ENCODE data around the gene STK35. TPM values are rescaled to one million over a fixed set of nuclear protein-coding genes. Genes with fewer than 3 reads are reported as not detected.

Gene STK35
- total RNA-seq, 4 donors from 2014 or later, result 15.6 to 20.3 (median 17.9) TPM

DNA sequence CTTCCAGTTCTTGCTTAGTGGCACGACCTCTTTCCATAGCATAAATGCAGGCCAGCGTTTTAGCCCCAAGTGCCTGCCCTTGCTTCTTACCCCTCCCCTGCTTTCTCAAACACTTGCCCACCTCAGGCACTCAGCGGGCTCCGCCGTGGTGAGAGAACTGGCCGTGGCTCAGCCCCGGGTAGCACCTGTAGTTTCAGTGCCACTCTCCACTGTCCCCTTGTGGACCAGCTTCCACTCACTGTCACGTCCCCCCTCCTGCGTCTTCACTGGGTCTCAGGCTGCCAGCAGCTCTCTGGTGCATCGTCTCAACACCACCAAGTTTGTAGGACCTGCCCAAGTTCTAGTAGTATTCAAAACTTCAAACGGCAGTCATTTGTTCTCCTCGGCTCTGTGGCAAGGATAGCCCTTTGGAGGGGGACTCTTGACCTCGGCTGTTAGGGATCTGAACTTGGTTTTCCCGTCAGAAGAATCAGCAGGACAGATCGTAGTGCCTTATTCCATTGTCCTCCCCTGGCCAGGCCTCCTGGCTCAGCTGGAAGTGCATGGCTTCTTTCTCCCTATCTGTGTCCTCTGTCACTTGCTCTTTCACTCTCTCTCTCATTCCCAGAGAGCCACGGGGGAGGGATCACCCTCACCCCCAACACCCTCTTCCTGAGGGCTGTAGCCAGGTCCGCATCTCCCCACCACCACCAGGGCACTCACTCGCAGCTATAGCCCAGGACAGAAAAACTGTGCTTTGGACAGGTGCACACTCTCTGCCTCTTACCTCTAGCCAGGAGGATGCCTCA is 44.6 kb downstream of the STK35 start:
- peaks cover 0 to 10% of the 10 kb centered on the region in 2 donors for H3K4me1 ChIP-seq
- TF ChIP-seq, protein P1, sequence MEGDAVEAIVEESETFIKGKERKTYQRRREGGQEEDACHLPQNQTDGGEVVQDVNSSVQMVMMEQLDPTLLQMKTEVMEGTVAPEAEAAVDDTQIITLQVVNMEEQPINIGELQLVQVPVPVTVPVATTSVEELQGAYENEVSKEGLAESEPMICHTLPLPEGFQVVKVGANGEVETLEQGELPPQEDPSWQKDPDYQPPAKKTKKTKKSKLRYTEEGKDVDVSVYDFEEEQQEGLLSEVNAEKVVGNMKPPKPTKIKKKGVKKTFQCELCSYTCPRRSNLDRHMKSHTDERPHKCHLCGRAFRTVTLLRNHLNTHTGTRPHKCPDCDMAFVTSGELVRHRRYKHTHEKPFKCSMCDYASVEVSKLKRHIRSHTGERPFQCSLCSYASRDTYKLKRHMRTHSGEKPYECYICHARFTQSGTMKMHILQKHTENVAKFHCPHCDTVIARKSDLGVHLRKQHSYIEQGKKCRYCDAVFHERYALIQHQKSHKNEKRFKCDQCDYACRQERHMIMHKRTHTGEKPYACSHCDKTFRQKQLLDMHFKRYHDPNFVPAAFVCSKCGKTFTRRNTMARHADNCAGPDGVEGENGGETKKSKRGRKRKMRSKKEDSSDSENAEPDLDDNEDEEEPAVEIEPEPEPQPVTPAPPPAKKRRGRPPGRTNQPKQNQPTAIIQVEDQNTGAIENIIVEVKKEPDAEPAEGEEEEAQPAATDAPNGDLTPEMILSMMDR (IDR thresholded peaks at IDR 0.05), result no peak
- no peak for TF ChIP-seq POLR2A (IDR thresholded peaks at IDR 0.05)
- intact Hi-C loops (cut with DNase I), result no loop called here
- no peak overlapping the region for H3K4me3 ChIP-seq (replicated peaks in 1 of 3)
- H3K27ac ChIP-seq, result no peak overlapping the region
- H3K27me3 ChIP-seq, result no peaks in the 10 kb centered on the region
- no peaks in the 10 kb centered on the region for H3K9me3 ChIP-seq
- no peak for DNase-seq
- WGBS, 2 donors, result 85 to 91% methylated on average over 18 of the region's 18 CpGs
- peaks cover 6 to 8% of the 10 kb centered on the region in 2 donors for H3K36me3 ChIP-seq

DNA sequence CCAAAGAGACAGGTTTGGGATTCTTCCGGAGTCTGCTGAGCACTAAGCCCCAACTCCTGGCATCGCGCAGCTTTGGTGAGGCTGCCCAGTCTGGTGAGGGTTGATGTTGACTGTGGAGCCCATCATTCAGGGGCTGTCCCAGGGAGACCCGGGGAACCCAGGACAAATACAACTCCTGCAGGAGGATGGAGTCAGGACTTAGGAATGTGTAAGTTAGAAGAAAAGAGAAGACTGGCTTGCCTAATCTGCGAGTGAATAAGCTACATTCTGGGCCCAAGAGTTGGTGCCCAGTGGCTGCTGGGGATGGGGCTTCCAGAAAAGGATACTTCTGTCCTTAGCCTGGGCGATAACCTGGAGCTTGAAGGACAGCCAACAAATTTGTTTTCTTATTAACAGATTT is 47.9 kb downstream of the STK35 start:
- intact Hi-C loops (cut with DNase I), result no loop called here

DNA sequence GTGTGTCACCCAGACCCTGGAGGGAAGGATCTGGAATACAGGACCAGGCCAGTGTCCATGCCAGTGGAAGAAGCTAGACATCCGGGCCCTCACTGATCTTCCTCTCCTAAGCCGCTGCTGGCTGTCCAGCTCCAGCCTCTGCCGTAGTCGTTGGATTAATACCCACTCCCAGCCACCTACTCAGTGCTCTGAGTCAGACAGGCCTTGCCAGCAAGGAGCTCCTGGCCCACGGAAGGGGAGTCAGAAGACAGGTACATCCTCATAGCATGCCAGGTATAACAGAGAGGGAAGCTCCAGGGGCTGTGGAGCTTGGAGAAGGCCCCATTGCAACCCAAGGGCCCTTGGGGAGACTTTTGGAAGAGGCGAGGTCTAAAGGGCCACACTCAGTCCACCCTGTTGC is 49.0 kb downstream of the STK35 start:
- intact Hi-C loops (cut with DNase I), result no loop called here
- no peak for TF ChIP-seq POLR2A (IDR thresholded peaks at IDR 0.05)
- TF ChIP-seq, protein P1 (IDR thresholded peaks at IDR 0.05), result no peak
- 74 to 96% methylated on average over 3 to 6 of the region's 6 CpGs for WGBS, 2 donors

More for the DNA sequence above, 47.9 kb downstream of the STK35 start:
- TF ChIP-seq POLR2A (IDR thresholded peaks at IDR 0.05), result no peak
- TF ChIP-seq, protein P1 (IDR thresholded peaks at IDR 0.05), result no peak
- Histone ChIP-seq H3K27me3 (no peaks in the 10 kb centered on the region), H3K4me1 (peaks cover 0 to 17% of the 10 kb centered on the region in 2 donors), H3K36me3 (peaks cover 5 to 6% of the 10 kb centered on the region in 2 donors), H3K27ac (no peak overlapping the region), H3K4me3 (replicated peaks in 1 of 3) (no peak overlapping the region), H3K9me3 (no peaks in the 10 kb centered on the region)
- no peak for DNase-seq
- WGBS, 2 donors, result 89 to 95% methylated on average over 6 of the region's 6 CpGs

DNA sequence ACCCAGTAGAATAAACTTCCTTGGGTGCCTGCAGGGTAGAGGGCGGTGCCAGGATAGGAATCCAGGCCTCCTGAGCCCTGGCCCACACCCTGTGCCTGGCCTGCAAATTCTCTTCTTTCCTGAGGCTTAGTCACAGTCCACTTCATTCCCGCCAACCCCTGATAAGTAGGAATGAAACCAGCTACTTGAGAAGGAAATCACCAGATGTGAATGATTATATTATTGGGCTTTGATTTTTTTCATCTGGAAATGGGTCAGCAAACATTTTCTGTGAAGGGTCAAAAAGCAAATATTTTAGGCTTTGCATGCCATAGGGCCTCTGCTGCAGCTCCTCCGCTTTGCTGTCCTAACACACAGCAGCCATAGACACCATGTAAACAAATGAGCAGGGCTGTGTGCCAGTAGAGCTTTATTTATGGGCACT is 50.2 kb downstream of the STK35 start:
- intact Hi-C loops (cut with DNase I), result no loop called here
- no peaks in the 10 kb centered on the region for H3K9me3 ChIP-seq
- DNase-seq, result peak; percentile 52 to 62

More for the DNA sequence above, 49.0 kb downstream of the STK35 start:
- DNase-seq, result no peak
- Histone ChIP-seq H3K4me1 (peaks cover 0 to 17% of the 10 kb centered on the region in 2 donors), H3K36me3 (peaks cover 0 to 6% of the 10 kb centered on the region in 2 donors), H3K27ac (peak overlapping the region in 1 of 3 donors; percentile 46), H3K9me3 (no peaks in the 10 kb centered on the region), H3K27me3 (no peaks in the 10 kb centered on the region), H3K4me3 (replicated peaks in 1 of 3) (no peak overlapping the region)

More for the DNA sequence above, 50.2 kb downstream of the STK35 start:
- WGBS, 2 donors, result 53 to 59% methylated on average over 3 of the region's 3 CpGs
- TF ChIP-seq, protein P1 (IDR thresholded peaks at IDR 0.05), result no peak
- H3K4me1 ChIP-seq, result peaks cover 0 to 17% of the 10 kb centered on the region in 2 donors
- peaks cover 0 to 6% of the 10 kb centered on the region in 2 donors for H3K36me3 ChIP-seq
- peak overlapping the region in 1 of 3 donors; percentile 38 for H3K27ac ChIP-seq
- H3K4me3 ChIP-seq (replicated peaks in 1 of 3), result no peak overlapping the region
- H3K27me3 ChIP-seq, result no peaks in the 10 kb centered on the region
